ENCODE data around the gene ZNF789. TPM values are rescaled to one million over a fixed set of nuclear protein-coding genes. Genes with fewer than 3 reads are reported as not detected.

The ZNF789 gene
- total and polyA plus RNA-seq, 2 of the 13 experiments (the other 11 are each of a cell fraction or from before 2014, with no cell fraction given), result 19.8 to 25.1 TPM

DNA sequence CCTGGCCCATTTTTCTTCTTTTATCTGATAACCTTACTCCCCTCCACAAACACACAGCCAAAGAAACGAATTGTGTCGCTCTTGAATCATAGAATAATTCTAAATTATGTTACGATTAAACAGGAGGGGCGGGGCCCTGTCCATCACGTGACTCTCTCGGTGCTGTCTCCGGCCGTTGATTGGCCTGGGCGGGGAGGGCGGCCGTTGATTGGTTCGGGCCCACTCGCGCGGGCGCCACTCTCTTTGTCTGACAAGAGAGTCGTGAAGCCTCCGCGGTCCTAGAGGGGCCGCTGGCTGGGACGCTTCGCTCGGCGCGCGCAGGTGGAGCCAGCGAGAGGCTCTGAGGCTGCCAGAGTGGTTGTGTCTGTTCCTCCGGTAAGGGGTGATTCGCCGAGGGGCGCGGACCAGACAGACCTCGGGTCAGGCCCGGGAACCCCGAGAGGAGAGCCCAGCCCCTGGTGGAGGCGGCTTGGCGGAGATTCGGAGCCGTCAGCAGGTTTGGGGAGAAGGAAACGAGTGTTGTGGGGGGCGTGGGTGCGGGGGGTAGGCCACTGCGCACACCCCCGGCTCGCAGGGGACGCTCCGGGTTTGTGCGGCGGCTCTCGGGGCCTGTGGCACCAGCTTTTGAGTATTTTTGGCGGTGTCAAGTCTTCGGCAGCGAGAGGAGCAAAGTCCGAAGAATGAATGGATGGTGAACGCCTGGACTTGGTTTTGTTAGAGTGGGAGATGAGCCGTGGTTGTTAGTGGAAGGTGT is at the start of gene ZNF789 (continued):
- TF ChIP-seq KDM5B (CRISPR knock-in tag; IDR thresholded peaks at IDR 0.05; ENCODE audit: borderline replicate concordance) (peak; percentile 50; the same call in 1 of the 2 replicates), NONO (IDR thresholded peaks at IDR 0.05) (no peak), NONO (CRISPR knock-in tag; conservative IDR thresholded peaks at IDR 0.05) (peak; percentile 65; the same call in 1 of the 2 replicates), MTF1 (CRISPR knock-in tag; IDR thresholded peaks at IDR 0.05) (no peak), ATF7-NPFF (CRISPR knock-in tag; IDR thresholded peaks at IDR 0.05; ENCODE audit: low read depth) (peak; percentile 82), MAFF (IDR thresholded peaks at IDR 0.05; ENCODE audit: low read depth, low read length) (no peak), ATM (IDR thresholded peaks at IDR 0.05; ENCODE audit: borderline replicate concordance) (no peak), MAFG (CRISPR knock-in tag; IDR thresholded peaks at IDR 0.05) (no peak), GABPB1 (CRISPR knock-in tag; IDR thresholded peaks at IDR 0.05) (peak; percentile 85), ZNF138 (CRISPR knock-in tag; IDR thresholded peaks at IDR 0.05; ENCODE audit: low read depth) (no peak), YY1 (IDR thresholded peaks at IDR 0.05; ENCODE audit: insufficient read depth, insufficient replicate concordance, low read depth, low read length) (peak; percentile 30), IRF2 (CRISPR knock-in tag; IDR thresholded peaks at IDR 0.05) (peak; percentile 37; the same call in 1 of the 2 replicates), DNMT3B (CRISPR knock-in tag; conservative IDR thresholded peaks at IDR 0.05) (peak; percentile 72; the same call in 1 of the 2 replicates), ARNT2 (CRISPR knock-in tag; IDR thresholded peaks at IDR 0.05; ENCODE audit: low read depth) (peak; percentile 50; the same call in 1 of the 2 replicates), HNF4A (CRISPR knock-in tag; IDR thresholded peaks at IDR 0.05) (peak; percentile 33; the same call in 1 of the 2 replicates)
- TF ChIP-seq, protein P1, sequence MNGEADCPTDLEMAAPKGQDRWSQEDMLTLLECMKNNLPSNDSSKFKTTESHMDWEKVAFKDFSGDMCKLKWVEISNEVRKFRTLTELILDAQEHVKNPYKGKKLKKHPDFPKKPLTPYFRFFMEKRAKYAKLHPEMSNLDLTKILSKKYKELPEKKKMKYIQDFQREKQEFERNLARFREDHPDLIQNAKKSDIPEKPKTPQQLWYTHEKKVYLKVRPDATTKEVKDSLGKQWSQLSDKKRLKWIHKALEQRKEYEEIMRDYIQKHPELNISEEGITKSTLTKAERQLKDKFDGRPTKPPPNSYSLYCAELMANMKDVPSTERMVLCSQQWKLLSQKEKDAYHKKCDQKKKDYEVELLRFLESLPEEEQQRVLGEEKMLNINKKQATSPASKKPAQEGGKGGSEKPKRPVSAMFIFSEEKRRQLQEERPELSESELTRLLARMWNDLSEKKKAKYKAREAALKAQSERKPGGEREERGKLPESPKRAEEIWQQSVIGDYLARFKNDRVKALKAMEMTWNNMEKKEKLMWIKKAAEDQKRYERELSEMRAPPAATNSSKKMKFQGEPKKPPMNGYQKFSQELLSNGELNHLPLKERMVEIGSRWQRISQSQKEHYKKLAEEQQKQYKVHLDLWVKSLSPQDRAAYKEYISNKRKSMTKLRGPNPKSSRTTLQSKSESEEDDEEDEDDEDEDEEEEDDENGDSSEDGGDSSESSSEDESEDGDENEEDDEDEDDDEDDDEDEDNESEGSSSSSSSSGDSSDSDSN (CRISPR knock-in tag; IDR thresholded peaks at IDR 0.05), result peak; percentile 69
- TF ChIP-seq, protein P2, sequence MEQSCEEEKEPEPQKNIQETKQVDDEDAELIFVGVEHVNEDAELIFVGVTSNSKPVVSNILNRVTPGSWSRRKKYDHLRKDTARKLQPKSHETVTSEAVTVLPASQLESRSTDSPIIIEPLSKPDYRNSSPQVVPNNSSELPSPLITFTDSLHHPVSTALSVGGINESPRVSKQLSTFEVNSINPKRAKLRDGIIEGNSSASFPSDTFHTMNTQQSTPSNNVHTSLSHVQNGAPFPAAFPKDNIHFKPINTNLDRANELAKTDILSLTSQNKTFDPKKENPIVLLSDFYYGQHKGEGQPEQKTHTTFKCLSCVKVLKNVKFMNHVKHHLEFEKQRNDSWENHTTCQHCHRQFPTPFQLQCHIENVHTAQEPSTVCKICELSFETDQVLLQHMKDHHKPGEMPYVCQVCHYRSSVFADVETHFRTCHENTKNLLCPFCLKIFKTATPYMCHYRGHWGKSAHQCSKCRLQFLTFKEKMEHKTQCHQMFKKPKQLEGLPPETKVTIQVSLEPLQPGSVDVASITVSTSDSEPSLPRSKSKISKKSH (CRISPR knock-in tag; IDR thresholded peaks at IDR 0.05; ENCODE audit: borderline replicate concordance), result peak; percentile 72; the same call in 1 of the 2 replicates
- TF ChIP-seq, protein P3, sequence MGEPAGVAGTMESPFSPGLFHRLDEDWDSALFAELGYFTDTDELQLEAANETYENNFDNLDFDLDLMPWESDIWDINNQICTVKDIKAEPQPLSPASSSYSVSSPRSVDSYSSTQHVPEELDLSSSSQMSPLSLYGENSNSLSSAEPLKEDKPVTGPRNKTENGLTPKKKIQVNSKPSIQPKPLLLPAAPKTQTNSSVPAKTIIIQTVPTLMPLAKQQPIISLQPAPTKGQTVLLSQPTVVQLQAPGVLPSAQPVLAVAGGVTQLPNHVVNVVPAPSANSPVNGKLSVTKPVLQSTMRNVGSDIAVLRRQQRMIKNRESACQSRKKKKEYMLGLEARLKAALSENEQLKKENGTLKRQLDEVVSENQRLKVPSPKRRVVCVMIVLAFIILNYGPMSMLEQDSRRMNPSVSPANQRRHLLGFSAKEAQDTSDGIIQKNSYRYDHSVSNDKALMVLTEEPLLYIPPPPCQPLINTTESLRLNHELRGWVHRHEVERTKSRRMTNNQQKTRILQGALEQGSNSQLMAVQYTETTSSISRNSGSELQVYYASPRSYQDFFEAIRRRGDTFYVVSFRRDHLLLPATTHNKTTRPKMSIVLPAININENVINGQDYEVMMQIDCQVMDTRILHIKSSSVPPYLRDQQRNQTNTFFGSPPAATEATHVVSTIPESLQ (CRISPR knock-in tag; conservative IDR thresholded peaks at IDR 0.05), result 0 out of 2 replicates have a peak, but pooled peaks have one; percentile 35

All from HepG2 (cell line).